GM12873 (cell line): ENCODE results near the gene OR2T35.
"Not testable (repeated sequence)": the region's sequence is repeated elsewhere in the genome, so short reads cannot be mapped to it uniquely, and the experiment has no call there.

Source experiments
- CTCF ChIP-seq: IDR thresholded peaks from 2 replicates; pipeline ENCODE4 v1.5.1; 2012; ENCODE audit warnings: low read depth, mild to moderate bottlenecking, moderate library complexity, low read length, control low read depth; ENCODE audit not compliant: insufficient read depth; ENCODE audit errors: missing control alignments

Gene OR2T35

GRCh38 chr1:248645178-248645577, at the start of gene OR2T35:
Gene OR2T35 (minus strand): TSS chr1:248645278. CDS start chr1:248639258, 6,020 bp downstream.
- TF ChIP-seq CTCF, result not testable (repeated sequence)

- TF ChIP-seq CTCF, result no peak
These were observed 46.6 kb upstream of the OR2T35 start for GRCh38 chr1:248691567-248692155.

GRCh38 chr1:248688527-248689298, 43.6 kb upstream of the OR2T35 start:
- TF ChIP-seq CTCF, result no peak

GRCh38 chr1:248686815-248687214, 41.7 kb upstream of the OR2T35 start:
- TF ChIP-seq CTCF, result peak; percentile 62

DNA sequence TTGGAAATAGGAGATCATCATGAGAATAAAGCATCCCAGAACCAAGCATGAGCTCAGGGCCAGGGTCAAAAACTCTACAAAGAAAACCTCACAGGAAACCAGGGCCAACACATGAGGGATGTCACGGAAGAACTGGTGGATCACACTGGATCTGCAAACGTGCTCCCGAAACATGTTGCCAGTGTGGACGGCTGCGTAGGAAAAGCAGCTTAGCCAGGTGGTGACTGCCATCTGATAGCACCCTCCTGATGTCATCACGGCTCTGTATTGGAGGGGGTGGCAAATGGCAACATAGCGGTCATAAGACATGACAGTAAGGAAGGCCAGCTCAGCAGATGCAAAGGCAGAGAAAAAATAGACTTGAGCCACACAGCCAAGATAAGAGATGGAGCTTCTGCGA, 36.6 kb upstream of the OR2T35 start:
- no peak for TF ChIP-seq CTCF

DNA sequence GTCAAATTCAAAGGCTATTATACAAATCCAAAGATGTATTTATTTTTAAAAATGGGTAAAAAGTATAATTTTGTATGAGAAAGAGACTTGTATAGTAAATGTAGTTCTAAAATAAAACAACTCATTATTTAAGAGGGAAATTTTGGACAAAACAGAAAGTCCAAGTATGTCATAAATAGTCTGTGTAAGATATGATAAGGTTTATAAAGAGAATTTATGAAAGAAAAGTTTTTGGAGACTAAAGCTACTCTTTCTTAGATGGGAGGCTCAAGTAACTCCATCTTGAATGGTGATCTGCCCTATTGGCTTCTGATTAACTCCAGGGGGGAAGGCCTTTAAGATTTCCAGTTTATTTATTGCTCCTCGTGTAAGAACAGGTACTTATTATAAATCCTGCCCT, 24.9 kb upstream of the OR2T35 start:
- no peak for TF ChIP-seq CTCF

GRCh38 chr1:248655354-248655753, 10.3 kb upstream of the OR2T35 start, which contains the start of gene OR2T27:
Gene OR2T27 (minus strand): TSS chr1:248655528. CDS start chr1:248650884, 4,644 bp downstream.
- TF ChIP-seq CTCF, result not testable (repeated sequence)
